RWPE2 (cell line): Measurements from ENCODE around the gene NPBWR2.
"Not testable (repeated sequence)": the region's sequence is repeated elsewhere in the genome, so short reads cannot be mapped to it uniquely, and the experiment has no call there.

Experiments
- ATAC-seq: fragments of 200-7000 bp; cut with Tn5 transposase; 3 replicates; pipeline ENCODE4 v1.9.1; 2021; ENCODE audit warnings: low read depth
- DNase-seq: peaks from one replicate; pipeline ENCODE4 v3.0.0-alpha.2; 2020; ENCODE audit warnings: low spot score
- H3K27ac ChIP-seq: fragments of 450-650 bp; 2 replicates; pipeline ENCODE4 v1.5.1; 2017; ENCODE audit warnings: mild to moderate bottlenecking; ENCODE audit not compliant: poor library complexity, severe bottlenecking
- H3K27me3 ChIP-seq: fragments of 250-450 bp; sonication (Bioruptor Pico); 2 replicates; pipeline ENCODE4 v1.5.1; 2021; ENCODE audit warnings: mild to moderate bottlenecking, moderate library complexity; ENCODE audit not compliant: insufficient read depth, poor library complexity, severe bottlenecking
- H3K36me3 ChIP-seq: fragments of 250-450 bp; sonication (Bioruptor Pico); 2 replicates; pipeline ENCODE4 v1.5.1; 2020; ENCODE audit warnings: low read depth, mild to moderate bottlenecking, moderate library complexity
- H3K4me1 ChIP-seq: fragments of 250-450 bp; sonication (Bioruptor Pico); 2 replicates; pipeline ENCODE4 v1.5.1; 2021; ENCODE audit warnings: mild to moderate bottlenecking, moderate library complexity; ENCODE audit not compliant: insufficient read depth, poor library complexity, severe bottlenecking
- H3K4me3 ChIP-seq: fragments of 250-450 bp; sonication (Bioruptor Pico); 2 replicates; pipeline ENCODE4 v1.5.1; 2021; ENCODE audit warnings: mild to moderate bottlenecking, moderate library complexity; ENCODE audit not compliant: severe bottlenecking
- H3K9me3 ChIP-seq: fragments of 250-450 bp; sonication (Bioruptor Pico); 2 replicates; pipeline ENCODE4 v1.5.1; 2021; ENCODE audit warnings: mild to moderate bottlenecking, moderate library complexity; ENCODE audit not compliant: severe bottlenecking
- CTCF ChIP-seq: fragments of 450-650 bp; IDR thresholded peaks from one replicate; pipeline ENCODE4 v1.5.1; 2017; ENCODE audit warnings: mild to moderate bottlenecking, moderate library complexity; ENCODE audit not compliant: poor library complexity, severe bottlenecking

NPBWR2 gene

GRCh38 chr20:64121586-64121985 lies 14.2 kb upstream of the NPBWR2 start:
- Histone ChIP-seq H3K4me3 (no peak overlapping the region), H3K4me1 (no peaks in the 10 kb centered on the region), H3K9me3 (no peaks in the 10 kb centered on the region), H3K36me3 (no peaks in the 10 kb centered on the region), H3K27ac (no peak overlapping the region), H3K27me3 (peaks cover 31% of the 10 kb centered on the region)
- peak; percentile 67 for DNase-seq
- ATAC-seq = no peak
- TF ChIP-seq CTCF = no peak

- ATAC-seq (peak; percentile 12; the same call in 2 of the 3 replicates), DNase-seq (peak; percentile 76)
- H3K36me3 ChIP-seq = no peaks in the 10 kb centered on the region
- no peak overlapping the region for H3K27ac ChIP-seq
- no peaks in the 10 kb centered on the region for H3K4me1 ChIP-seq
- no peaks in the 10 kb centered on the region for H3K9me3 ChIP-seq
- TF ChIP-seq CTCF = no peak
- H3K27me3 ChIP-seq = peaks cover 31% of the 10 kb centered on the region
- H3K4me3 ChIP-seq = no peak overlapping the region
Observed at GRCh38 chr20:64119681-64120341, 12.4 kb upstream of the NPBWR2 start.

- peak; percentile 75 for DNase-seq
- no peak for TF ChIP-seq CTCF
- no peak overlapping the region for H3K4me3 ChIP-seq
- no peak overlapping the region for H3K27ac ChIP-seq
- H3K9me3 ChIP-seq = no peaks in the 10 kb centered on the region
- H3K4me1 ChIP-seq = no peaks in the 10 kb centered on the region
- no peak; the same call in 2 of the 3 replicates for ATAC-seq
- no peaks in the 10 kb centered on the region for H3K36me3 ChIP-seq
- peaks cover 28% of the 10 kb centered on the region for H3K27me3 ChIP-seq
Observed at GRCh38 chr20:64119301-64119680, 11.9 kb upstream of the NPBWR2 start.

GRCh38 chr20:64117432-64117777 lies 10.0 kb upstream of the NPBWR2 start:
- not testable (repeated sequence) for H3K4me3 ChIP-seq, H3K9me3 ChIP-seq, ATAC-seq, H3K36me3 ChIP-seq, DNase-seq, H3K4me1 ChIP-seq, H3K27ac ChIP-seq
- H3K27me3 ChIP-seq = peaks cover 19% of the 10 kb centered on the region

GRCh38 chr20:64116541-64117431 lies 9.4 kb upstream of the NPBWR2 start:
- DNase-seq = peak; percentile 84
- Histone ChIP-seq H3K27ac (no peak overlapping the region), H3K36me3 (no peaks in the 10 kb centered on the region), H3K4me3 (no peak overlapping the region), H3K9me3 (no peaks in the 10 kb centered on the region), H3K27me3 (peaks cover 13% of the 10 kb centered on the region), H3K4me1 (no peaks in the 10 kb centered on the region)
- TF ChIP-seq CTCF = no peak
- no peak for ATAC-seq
